Measurements from ENCODE around the gene SEMA7A. TPM values are rescaled to one million over a fixed set of nuclear protein-coding genes. Genes with fewer than 3 reads are reported as not detected.
"Not testable (repeated sequence)": the region's sequence is repeated elsewhere in the genome, so short reads cannot be mapped to it uniquely, and the experiment has no call there.

SEMA7A gene
- polyA plus RNA-seq = 1 to 10 TPM in 2 of 4 donors, under 1 TPM in 2; 0.45 to 4.3 (median 1.6) TPM
- long read RNA-seq, donor 1 = 0 reads
- long read RNA-seq, donor 2 = 0 reads
- long read RNA-seq, donor 3 = 0 reads
- long read RNA-seq, donor 4 = 0 reads
- long read RNA-seq, donor 5 = 0 reads
- long read RNA-seq, donor 6 = 0 reads
- long read RNA-seq, donor 7 = 0 reads
- long read RNA-seq, donor 8 = 0 reads
- long read RNA-seq, donor 9 = 0 reads
- long read RNA-seq, donor 10 = 0 reads

GRCh38 chr15:74433592-74434262 is at the start of gene SEMA7A:
SEMA7A (minus strand) TSS chr15:74433958; CDS start chr15:74433918, 40 bp downstream.
- Histone ChIP-seq H3K27me3 (ENCODE audit: control insufficient read depth in 3 of 3, insufficient read depth in 3 of 3, low read length in 3 of 3) (peaks cover 0 to 39% (median 4%) of the 10 kb centered on the region in 3 donors), H3K4me3 (ENCODE audit: low read depth in 1 of 3, low read length in 3 of 3) (peak within 1 kb of the TSS; percentile 47 to 67 (median 49)), H3K36me3 (ENCODE audit: control insufficient read depth in 3 of 3, insufficient read depth in 2 of 3, low read depth in 1 of 3, low read length in 3 of 3) (no peaks in the 10 kb centered on the region), H3K4me1 (ENCODE audit: control insufficient read depth in 3 of 3, insufficient read depth in 2 of 3, low read depth in 1 of 3, low read length in 2 of 3) (peaks cover 0 to 14% (median 0%) of the 10 kb centered on the region in 3 donors), H3K27ac (ENCODE audit: low read depth in 1 of 3, low read length in 2 of 3) (peak within 1 kb of the TSS; percentile 32 to 80 (median 56)), H3K9me3 (ENCODE audit: control insufficient read depth in 2 of 2, insufficient read depth in 1 of 2, low read depth in 1 of 2, low read length in 1 of 2) (no peaks in the 10 kb centered on the region)
- peak; percentile 65 to 86 for DNase-seq
- WGBS, 3 donors = 1 to 8% (median 5%) methylated on average over 35 to 75 of the region's 75 CpGs
- FAIRE-seq = no peak

- H3K36me3 ChIP-seq (ENCODE audit: control insufficient read depth in 3 of 3, insufficient read depth in 2 of 3, low read depth in 1 of 3, low read length in 3 of 3) = peaks cover 0 to 9% (median 0%) of the 10 kb centered on the region in 3 donors
- H3K27ac ChIP-seq (ENCODE audit: low read depth in 1 of 3, low read length in 2 of 3) = no peak overlapping the region
- no peaks in the 10 kb centered on the region for H3K4me1 ChIP-seq (ENCODE audit: control insufficient read depth in 3 of 3, insufficient read depth in 2 of 3, low read depth in 1 of 3, low read length in 2 of 3)
- no peaks in the 10 kb centered on the region for H3K9me3 ChIP-seq (ENCODE audit: control insufficient read depth in 2 of 2, insufficient read depth in 1 of 2, low read depth in 1 of 2, low read length in 1 of 2)
- WGBS, 3 donors = 70 to 75% (median 72%) methylated on average over 3 of the region's 3 CpGs
- FAIRE-seq = no peak
- no peak for DNase-seq
- no peaks in the 10 kb centered on the region for H3K27me3 ChIP-seq (ENCODE audit: control insufficient read depth in 3 of 3, insufficient read depth in 3 of 3, low read length in 3 of 3)
- H3K4me3 ChIP-seq (ENCODE audit: low read depth in 1 of 3, low read length in 3 of 3) = no peak overlapping the region
Observed at GRCh38 chr15:74482661-74483060, 48.9 kb upstream of the SEMA7A start.

GRCh38 chr15:74480364-74480763 is 46.6 kb upstream of the SEMA7A start:
- H3K4me3 ChIP-seq (ENCODE audit: low read depth in 1 of 3, low read length in 3 of 3); H3K9me3 ChIP-seq (ENCODE audit: control insufficient read depth in 2 of 2, insufficient read depth in 1 of 2, low read depth in 1 of 2, low read length in 1 of 2); H3K4me1 ChIP-seq (ENCODE audit: control insufficient read depth in 3 of 3, insufficient read depth in 2 of 3, low read depth in 1 of 3, low read length in 2 of 3); H3K27me3 ChIP-seq (ENCODE audit: control insufficient read depth in 3 of 3, insufficient read depth in 3 of 3, low read length in 3 of 3); H3K27ac ChIP-seq (ENCODE audit: low read depth in 1 of 3, low read length in 2 of 3); DNase-seq; H3K36me3 ChIP-seq (ENCODE audit: control insufficient read depth in 3 of 3, insufficient read depth in 2 of 3, low read depth in 1 of 3, low read length in 3 of 3); FAIRE-seq: not testable (repeated sequence)
- WGBS, 3 donors = 92 to 97% (median 96%) methylated on average over 22 to 27 of the region's 27 CpGs

- not testable (repeated sequence) for H3K9me3 ChIP-seq (ENCODE audit: control insufficient read depth in 2 of 2, insufficient read depth in 1 of 2, low read depth in 1 of 2, low read length in 1 of 2); H3K27me3 ChIP-seq (ENCODE audit: control insufficient read depth in 3 of 3, insufficient read depth in 3 of 3, low read length in 3 of 3); H3K4me1 ChIP-seq (ENCODE audit: control insufficient read depth in 3 of 3, insufficient read depth in 2 of 3, low read depth in 1 of 3, low read length in 2 of 3); H3K27ac ChIP-seq (ENCODE audit: low read depth in 1 of 3, low read length in 2 of 3); DNase-seq; H3K4me3 ChIP-seq (ENCODE audit: low read depth in 1 of 3, low read length in 3 of 3); FAIRE-seq
- WGBS, 3 donors = 95 to 99% (median 98%) methylated on average over 7 of the region's 7 CpGs
- peaks cover 0 to 12% (median 0%) of the 10 kb centered on the region in 3 donors for H3K36me3 ChIP-seq (ENCODE audit: control insufficient read depth in 3 of 3, insufficient read depth in 2 of 3, low read depth in 1 of 3, low read length in 3 of 3)
Observed at GRCh38 chr15:74471621-74472020, 37.9 kb upstream of the SEMA7A start.

- no peaks in the 10 kb centered on the region for H3K27me3 ChIP-seq (ENCODE audit: control insufficient read depth in 3 of 3, insufficient read depth in 3 of 3, low read length in 3 of 3)
- H3K4me3 ChIP-seq (ENCODE audit: low read depth in 1 of 3, low read length in 3 of 3) = no peak overlapping the region
- H3K9me3 ChIP-seq (ENCODE audit: control insufficient read depth in 2 of 2, insufficient read depth in 1 of 2, low read depth in 1 of 2, low read length in 1 of 2) = no peaks in the 10 kb centered on the region
- H3K27ac ChIP-seq (ENCODE audit: low read depth in 1 of 3, low read length in 2 of 3) = no peak overlapping the region
- peaks cover 0 to 15% (median 0%) of the 10 kb centered on the region in 3 donors for H3K36me3 ChIP-seq (ENCODE audit: control insufficient read depth in 3 of 3, insufficient read depth in 2 of 3, low read depth in 1 of 3, low read length in 3 of 3)
- DNase-seq (no peak), FAIRE-seq (no peak)
- WGBS, 3 donors = 92 to 98% (median 97%) methylated on average over 12 of the region's 12 CpGs
- no peaks in the 10 kb centered on the region for H3K4me1 ChIP-seq (ENCODE audit: control insufficient read depth in 3 of 3, insufficient read depth in 2 of 3, low read depth in 1 of 3, low read length in 2 of 3)
Observed at GRCh38 chr15:74470631-74471395, 37.1 kb upstream of the SEMA7A start.

GRCh38 chr15:74468341-74469032 is 34.7 kb upstream of the SEMA7A start:
- 94 to 97% (median 96%) methylated on average over 6 of the region's 6 CpGs for WGBS, 3 donors

GRCh38 chr15:74466570-74466969 is 32.8 kb upstream of the SEMA7A start:
- H3K4me3 ChIP-seq (ENCODE audit: low read depth in 1 of 3, low read length in 3 of 3) = no peak overlapping the region
- WGBS, 3 donors = 100% methylated on average over 1 of the region's 1 CpG
- peaks cover 0 to 5% (median 0%) of the 10 kb centered on the region in 3 donors for H3K4me1 ChIP-seq (ENCODE audit: control insufficient read depth in 3 of 3, insufficient read depth in 2 of 3, low read depth in 1 of 3, low read length in 2 of 3)
- H3K9me3 ChIP-seq (ENCODE audit: control insufficient read depth in 2 of 2, insufficient read depth in 1 of 2, low read depth in 1 of 2, low read length in 1 of 2) = no peaks in the 10 kb centered on the region
- peaks cover 0 to 11% (median 0%) of the 10 kb centered on the region in 3 donors for H3K36me3 ChIP-seq (ENCODE audit: control insufficient read depth in 3 of 3, insufficient read depth in 2 of 3, low read depth in 1 of 3, low read length in 3 of 3)
- H3K27ac ChIP-seq (ENCODE audit: low read depth in 1 of 3, low read length in 2 of 3) = no peak overlapping the region
- DNase-seq = no peak
- FAIRE-seq = no peak
- H3K27me3 ChIP-seq (ENCODE audit: control insufficient read depth in 3 of 3, insufficient read depth in 3 of 3, low read length in 3 of 3) = no peaks in the 10 kb centered on the region

More at GRCh38 chr15:74468341-74469032, 34.7 kb upstream of the SEMA7A start:
- FAIRE-seq (no peak), DNase-seq (no peak)
- no peaks in the 10 kb centered on the region for H3K4me1 ChIP-seq (ENCODE audit: control insufficient read depth in 3 of 3, insufficient read depth in 2 of 3, low read depth in 1 of 3, low read length in 2 of 3)
- H3K9me3 ChIP-seq (ENCODE audit: control insufficient read depth in 2 of 2, insufficient read depth in 1 of 2, low read depth in 1 of 2, low read length in 1 of 2) = no peaks in the 10 kb centered on the region
- no peak overlapping the region for H3K27ac ChIP-seq (ENCODE audit: low read depth in 1 of 3, low read length in 2 of 3)
- H3K27me3 ChIP-seq (ENCODE audit: control insufficient read depth in 3 of 3, insufficient read depth in 3 of 3, low read length in 3 of 3) = no peaks in the 10 kb centered on the region
- H3K36me3 ChIP-seq (ENCODE audit: control insufficient read depth in 3 of 3, insufficient read depth in 2 of 3, low read depth in 1 of 3, low read length in 3 of 3) = peaks cover 0 to 13% (median 0%) of the 10 kb centered on the region in 3 donors
- H3K4me3 ChIP-seq (ENCODE audit: low read depth in 1 of 3, low read length in 3 of 3) = no peak overlapping the region

GRCh38 chr15:74464897-74465296 is 31.1 kb upstream of the SEMA7A start:
- no peak for DNase-seq
- peaks cover 0 to 11% (median 0%) of the 10 kb centered on the region in 3 donors for H3K36me3 ChIP-seq (ENCODE audit: control insufficient read depth in 3 of 3, insufficient read depth in 2 of 3, low read depth in 1 of 3, low read length in 3 of 3)
- peaks cover 0 to 9% (median 5%) of the 10 kb centered on the region in 3 donors for H3K4me1 ChIP-seq (ENCODE audit: control insufficient read depth in 3 of 3, insufficient read depth in 2 of 3, low read depth in 1 of 3, low read length in 2 of 3)
- 87 to 93% (median 91%) methylated on average over 2 of the region's 2 CpGs for WGBS, 3 donors
- H3K27me3 ChIP-seq (ENCODE audit: control insufficient read depth in 3 of 3, insufficient read depth in 3 of 3, low read length in 3 of 3) = no peaks in the 10 kb centered on the region
- FAIRE-seq = no peak
- H3K9me3 ChIP-seq (ENCODE audit: control insufficient read depth in 2 of 2, insufficient read depth in 1 of 2, low read depth in 1 of 2, low read length in 1 of 2) = no peaks in the 10 kb centered on the region
- no peak overlapping the region for H3K4me3 ChIP-seq (ENCODE audit: low read depth in 1 of 3, low read length in 3 of 3)
- no peak overlapping the region for H3K27ac ChIP-seq (ENCODE audit: low read depth in 1 of 3, low read length in 2 of 3)

All from small intestine (tissue), 16 donors.